ENCODE data around the gene OBP2B. TPM values are rescaled to one million over a fixed set of nuclear protein-coding genes. Genes with fewer than 3 reads are reported as not detected.

Gene OBP2B
- polyA plus RNA-seq, 1 donor (not counting 4 experiments of a cell fraction or from before 2014, with no cell fraction given): not detected

DNA sequence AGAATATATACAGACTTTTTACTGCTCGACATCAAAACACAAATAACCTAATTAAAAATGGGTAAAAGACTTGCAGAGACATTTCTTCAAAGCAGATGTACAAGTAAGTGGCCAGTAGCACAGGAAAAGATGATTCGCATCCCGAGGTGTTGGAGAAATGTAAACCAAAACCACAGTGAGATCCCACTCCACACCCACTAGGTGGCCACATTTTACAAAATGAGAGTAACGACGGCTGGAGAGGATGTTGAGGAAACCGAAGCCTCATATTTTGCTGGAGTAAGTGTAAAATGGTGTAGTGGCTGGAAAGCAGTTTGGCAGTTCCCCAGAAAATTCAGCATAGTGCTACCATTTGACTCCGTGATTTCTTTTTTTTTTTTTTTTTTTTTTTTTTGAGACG lies 24.1 kb downstream of the OBP2B start:
- H3K27ac ChIP-seq (ENCODE audit: control insufficient read depth, insufficient read depth, low read length): no peak overlapping the region
- H3K4me1 ChIP-seq (ENCODE audit: control insufficient read depth, extremely low read depth, insufficient read depth, low read length): no peaks in the 10 kb centered on the region
- FAIRE-seq (peak; percentile 23), DNase-seq (ENCODE audit: low read depth, low spot score) (no peak)
- H3K9me1 ChIP-seq (ENCODE audit: control insufficient read depth, extremely low read depth, insufficient read depth, low read length): no peaks in the 10 kb centered on the region
- H3K9me3 ChIP-seq (ENCODE audit: control insufficient read depth, low read depth, low read length): no peaks in the 10 kb centered on the region
- H3K9ac ChIP-seq (ENCODE audit: control insufficient read depth, extremely low read depth, insufficient read depth, low read length): no peak overlapping the region
- TF ChIP-seq, protein P1, sequence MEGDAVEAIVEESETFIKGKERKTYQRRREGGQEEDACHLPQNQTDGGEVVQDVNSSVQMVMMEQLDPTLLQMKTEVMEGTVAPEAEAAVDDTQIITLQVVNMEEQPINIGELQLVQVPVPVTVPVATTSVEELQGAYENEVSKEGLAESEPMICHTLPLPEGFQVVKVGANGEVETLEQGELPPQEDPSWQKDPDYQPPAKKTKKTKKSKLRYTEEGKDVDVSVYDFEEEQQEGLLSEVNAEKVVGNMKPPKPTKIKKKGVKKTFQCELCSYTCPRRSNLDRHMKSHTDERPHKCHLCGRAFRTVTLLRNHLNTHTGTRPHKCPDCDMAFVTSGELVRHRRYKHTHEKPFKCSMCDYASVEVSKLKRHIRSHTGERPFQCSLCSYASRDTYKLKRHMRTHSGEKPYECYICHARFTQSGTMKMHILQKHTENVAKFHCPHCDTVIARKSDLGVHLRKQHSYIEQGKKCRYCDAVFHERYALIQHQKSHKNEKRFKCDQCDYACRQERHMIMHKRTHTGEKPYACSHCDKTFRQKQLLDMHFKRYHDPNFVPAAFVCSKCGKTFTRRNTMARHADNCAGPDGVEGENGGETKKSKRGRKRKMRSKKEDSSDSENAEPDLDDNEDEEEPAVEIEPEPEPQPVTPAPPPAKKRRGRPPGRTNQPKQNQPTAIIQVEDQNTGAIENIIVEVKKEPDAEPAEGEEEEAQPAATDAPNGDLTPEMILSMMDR (optimal IDR thresholded peaks at IDR 0.05 in 1 of 3, IDR thresholded peaks at IDR 0.05 in 1 of 3, conservative IDR thresholded peaks at IDR 0.05 in 1 of 3; ENCODE audit: extremely low read depth in 1 of 3, insufficient read depth in 2 of 3, low read length in 3 of 3): peak; percentile 55 to 80 (median 71)
- TF ChIP-seq EZH2 (IDR thresholded peaks at IDR 0.05; ENCODE audit: low read length): no peak
- no peaks in the 10 kb centered on the region for H3K79me2 ChIP-seq (ENCODE audit: control insufficient read depth, insufficient read depth, low read length)
- H3K27me3 ChIP-seq (ENCODE audit: control insufficient read depth, extremely low read depth, insufficient read depth, low read length): peaks cover 12% of the 10 kb centered on the region
- dilution Hi-C loops (cut with MboI; ENCODE audit: extremely low pct_ligation_motif_present, low sequenced_read_pairs): no loop called here
- H4K20me1 ChIP-seq (ENCODE audit: control insufficient read depth, extremely low read depth, insufficient read depth, low read length): no peaks in the 10 kb centered on the region
- no peak overlapping the region for H3K4me3 ChIP-seq (ENCODE audit: control insufficient read depth in 2 of 3, extremely low read depth in 1 of 3, insufficient read depth in 2 of 3, low read depth in 1 of 3, low read length in 3 of 3)
- no peak overlapping the region for H2AFZ ChIP-seq (ENCODE audit: control insufficient read depth, low read length)
- no peaks in the 10 kb centered on the region for H3K36me3 ChIP-seq (ENCODE audit: control insufficient read depth in 2 of 2, extremely low read depth in 1 of 2, insufficient read depth in 2 of 2, low read length in 2 of 2)
- H3K4me2 ChIP-seq (ENCODE audit: control insufficient read depth, extremely low read depth, insufficient read depth, low read depth, low read length): peak overlapping the region; percentile 12

DNA sequence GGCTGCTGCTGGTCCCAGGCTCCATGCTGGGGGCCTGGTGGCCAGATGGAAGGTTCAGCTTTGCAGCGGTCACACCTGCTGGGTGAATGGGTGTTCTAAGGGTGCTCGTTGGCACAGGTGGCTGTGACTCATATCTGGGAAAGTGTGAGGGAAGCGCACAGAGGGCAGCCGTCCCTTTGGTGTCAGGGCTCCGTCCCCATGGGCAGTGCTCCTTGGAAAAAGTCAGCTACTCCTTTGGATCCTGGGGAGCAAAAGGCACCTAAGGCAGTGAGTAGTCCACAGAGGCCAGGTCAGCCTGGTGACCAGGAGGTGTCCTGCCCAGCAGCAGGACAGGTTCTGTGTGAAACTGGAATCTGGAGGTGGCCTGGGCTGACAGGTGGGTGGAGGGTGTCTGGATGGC lies 26.9 kb downstream of the OBP2B start:
- no peak overlapping the region for H3K4me2 ChIP-seq (ENCODE audit: control insufficient read depth, extremely low read depth, insufficient read depth, low read depth, low read length)
- H3K27ac ChIP-seq (ENCODE audit: control insufficient read depth, insufficient read depth, low read length): no peak overlapping the region
- H3K9ac ChIP-seq (ENCODE audit: control insufficient read depth, extremely low read depth, insufficient read depth, low read length): no peak overlapping the region
- no peak for TF ChIP-seq EZH2 (IDR thresholded peaks at IDR 0.05; ENCODE audit: low read length)
- TF ChIP-seq, protein P1 (optimal IDR thresholded peaks at IDR 0.05 in 1 of 3, IDR thresholded peaks at IDR 0.05 in 1 of 3, conservative IDR thresholded peaks at IDR 0.05 in 1 of 3; ENCODE audit: extremely low read depth in 1 of 3, insufficient read depth in 2 of 3, low read length in 3 of 3): no peak
- H3K4me1 ChIP-seq (ENCODE audit: control insufficient read depth, extremely low read depth, insufficient read depth, low read length): no peaks in the 10 kb centered on the region
- no peaks in the 10 kb centered on the region for H3K36me3 ChIP-seq (ENCODE audit: control insufficient read depth in 2 of 2, extremely low read depth in 1 of 2, insufficient read depth in 2 of 2, low read length in 2 of 2)
- no peaks in the 10 kb centered on the region for H3K9me1 ChIP-seq (ENCODE audit: control insufficient read depth, extremely low read depth, insufficient read depth, low read length)
- H3K79me2 ChIP-seq (ENCODE audit: control insufficient read depth, insufficient read depth, low read length): no peaks in the 10 kb centered on the region
- dilution Hi-C loops (cut with MboI; ENCODE audit: extremely low pct_ligation_motif_present, low sequenced_read_pairs): no loop called here
- no peaks in the 10 kb centered on the region for H3K9me3 ChIP-seq (ENCODE audit: control insufficient read depth, low read depth, low read length)
- H3K4me3 ChIP-seq (ENCODE audit: control insufficient read depth in 2 of 3, extremely low read depth in 1 of 3, insufficient read depth in 2 of 3, low read depth in 1 of 3, low read length in 3 of 3): no peak overlapping the region
- DNase-seq (ENCODE audit: low read depth, low spot score): no peak
- H2AFZ ChIP-seq (ENCODE audit: control insufficient read depth, low read length): no peak overlapping the region
- peaks cover under 1% of the 10 kb centered on the region for H3K27me3 ChIP-seq (ENCODE audit: control insufficient read depth, extremely low read depth, insufficient read depth, low read length)
- FAIRE-seq: no peak
- H4K20me1 ChIP-seq (ENCODE audit: control insufficient read depth, extremely low read depth, insufficient read depth, low read length): no peaks in the 10 kb centered on the region
